Retinal pigment epithelial cell (primary cell): ENCODE measurements around the gene PRKAR1A.
"Not testable (repeated sequence)": the region's sequence is repeated elsewhere in the genome, so short reads cannot be mapped to it uniquely, and the experiment has no call there.

ENCODE experiments used
- DNase-seq: peaks from one replicate; pipeline ENCODE4 v3.0.0-alpha.2; 2010; ENCODE audit warnings: low read depth
- H3K4me3 ChIP-seq: 2 replicates; pipeline ENCODE4 v1.5.1; 2011; ENCODE audit warnings: mild to moderate bottlenecking, low read length, control low read depth, moderate library complexity
- CTCF ChIP-seq: conservative IDR thresholded peaks from 2 replicates; pipeline ENCODE4 v1.5.1; 2011; ENCODE audit warnings: low read depth, low read length, control low read depth, inconsistent platforms

The PRKAR1A gene

GRCh38 chr17:68581863-68582645 is 69.8 kb downstream of the PRKAR1A start:
- no peak for TF ChIP-seq CTCF
- H3K4me3 ChIP-seq = no peak overlapping the region
- no peak for DNase-seq

- DNase-seq, H3K4me3 ChIP-seq: not testable (repeated sequence)
These were observed 70.6 kb downstream of the PRKAR1A start for GRCh38 chr17:68582867-68583266.

- H3K4me3 ChIP-seq = no peak overlapping the region
- TF ChIP-seq CTCF = no peak
These were observed 72.5 kb downstream of the PRKAR1A start for GRCh38 chr17:68584581-68585303.

GRCh38 chr17:68585643-68586042 is 73.4 kb downstream of the PRKAR1A start:
- no peak overlapping the region for H3K4me3 ChIP-seq
- no peak for TF ChIP-seq CTCF
- no peak for DNase-seq

More at GRCh38 chr17:68584581-68585303, 72.5 kb downstream of the PRKAR1A start:
- no peak for DNase-seq

- H3K4me3 ChIP-seq = no peak overlapping the region
- no peak for DNase-seq
- TF ChIP-seq CTCF = no peak
These were observed 74.8 kb downstream of the PRKAR1A start for GRCh38 chr17:68587026-68587425.

GRCh38 chr17:68587847-68588246 is 75.6 kb downstream of the PRKAR1A start:
- TF ChIP-seq CTCF = no peak
- H3K4me3 ChIP-seq = no peak overlapping the region
- no peak for DNase-seq

- TF ChIP-seq CTCF = no peak
- H3K4me3 ChIP-seq = no peak overlapping the region
- no peak for DNase-seq
These were observed 76.1 kb downstream of the PRKAR1A start for GRCh38 chr17:68588362-68588761.
